Measurements from ENCODE around the gene KCNMB3.
"Not testable (repeated sequence)": the region's sequence is repeated elsewhere in the genome, so short reads cannot be mapped to it uniquely, and the experiment has no call there.

The KCNMB3 gene

GRCh38 chr3:179260949-179261765, 10.2 kb upstream of the KCNMB3 start:
- 0 out of 2 replicates have a peak, but pooled peaks cover 8% of the 10 kb centered on the region for H3K9me3 ChIP-seq (ENCODE audit: low read length)
- peaks cover 9% of the 10 kb centered on the region for H3K36me3 ChIP-seq (ENCODE audit: insufficient read depth, low read length)
- H2AFZ ChIP-seq (ENCODE audit: low read length) = peak overlapping the region; percentile 63
- H3F3A ChIP-seq (ENCODE audit: insufficient read depth, low read length) = no peaks in the 10 kb centered on the region
- no peaks in the 10 kb centered on the region for H3K27me3 ChIP-seq (ENCODE audit: insufficient read depth, low read length)
- H3K4me1 ChIP-seq (ENCODE audit: insufficient read depth, low read length, severe bottlenecking) = peaks cover 63% of the 10 kb centered on the region
- H3K4me3 ChIP-seq (ENCODE audit: low read depth, low read length, poor library complexity, severe bottlenecking) = peak overlapping the region; percentile 72
- TF ChIP-seq, protein P1, sequence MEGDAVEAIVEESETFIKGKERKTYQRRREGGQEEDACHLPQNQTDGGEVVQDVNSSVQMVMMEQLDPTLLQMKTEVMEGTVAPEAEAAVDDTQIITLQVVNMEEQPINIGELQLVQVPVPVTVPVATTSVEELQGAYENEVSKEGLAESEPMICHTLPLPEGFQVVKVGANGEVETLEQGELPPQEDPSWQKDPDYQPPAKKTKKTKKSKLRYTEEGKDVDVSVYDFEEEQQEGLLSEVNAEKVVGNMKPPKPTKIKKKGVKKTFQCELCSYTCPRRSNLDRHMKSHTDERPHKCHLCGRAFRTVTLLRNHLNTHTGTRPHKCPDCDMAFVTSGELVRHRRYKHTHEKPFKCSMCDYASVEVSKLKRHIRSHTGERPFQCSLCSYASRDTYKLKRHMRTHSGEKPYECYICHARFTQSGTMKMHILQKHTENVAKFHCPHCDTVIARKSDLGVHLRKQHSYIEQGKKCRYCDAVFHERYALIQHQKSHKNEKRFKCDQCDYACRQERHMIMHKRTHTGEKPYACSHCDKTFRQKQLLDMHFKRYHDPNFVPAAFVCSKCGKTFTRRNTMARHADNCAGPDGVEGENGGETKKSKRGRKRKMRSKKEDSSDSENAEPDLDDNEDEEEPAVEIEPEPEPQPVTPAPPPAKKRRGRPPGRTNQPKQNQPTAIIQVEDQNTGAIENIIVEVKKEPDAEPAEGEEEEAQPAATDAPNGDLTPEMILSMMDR (IDR thresholded peaks at IDR 0.05; ENCODE audit: low read length) = no peak
- TF ChIP-seq EZH2 (IDR thresholded peaks at IDR 0.05; ENCODE audit: borderline replicate concordance, low read length) = no peak
- H3K9me2 ChIP-seq (ENCODE audit: low read depth, low read length) = no peaks in the 10 kb centered on the region
- 0 out of 2 replicates have a peak, but pooled peaks cover 9% of the 10 kb centered on the region for H3K79me2 ChIP-seq (ENCODE audit: insufficient read depth, low read length)
- H4K20me1 ChIP-seq (ENCODE audit: insufficient read depth, low read length) = no peaks in the 10 kb centered on the region
- peak overlapping the region; percentile 84 for H3K27ac ChIP-seq (ENCODE audit: low read depth, low read length, poor library complexity, severe bottlenecking)
- peak overlapping the region; percentile 83 for H3K9ac ChIP-seq (ENCODE audit: low read length)
- H3K4me2 ChIP-seq (ENCODE audit: low read length) = peak overlapping the region; percentile 81

DNA sequence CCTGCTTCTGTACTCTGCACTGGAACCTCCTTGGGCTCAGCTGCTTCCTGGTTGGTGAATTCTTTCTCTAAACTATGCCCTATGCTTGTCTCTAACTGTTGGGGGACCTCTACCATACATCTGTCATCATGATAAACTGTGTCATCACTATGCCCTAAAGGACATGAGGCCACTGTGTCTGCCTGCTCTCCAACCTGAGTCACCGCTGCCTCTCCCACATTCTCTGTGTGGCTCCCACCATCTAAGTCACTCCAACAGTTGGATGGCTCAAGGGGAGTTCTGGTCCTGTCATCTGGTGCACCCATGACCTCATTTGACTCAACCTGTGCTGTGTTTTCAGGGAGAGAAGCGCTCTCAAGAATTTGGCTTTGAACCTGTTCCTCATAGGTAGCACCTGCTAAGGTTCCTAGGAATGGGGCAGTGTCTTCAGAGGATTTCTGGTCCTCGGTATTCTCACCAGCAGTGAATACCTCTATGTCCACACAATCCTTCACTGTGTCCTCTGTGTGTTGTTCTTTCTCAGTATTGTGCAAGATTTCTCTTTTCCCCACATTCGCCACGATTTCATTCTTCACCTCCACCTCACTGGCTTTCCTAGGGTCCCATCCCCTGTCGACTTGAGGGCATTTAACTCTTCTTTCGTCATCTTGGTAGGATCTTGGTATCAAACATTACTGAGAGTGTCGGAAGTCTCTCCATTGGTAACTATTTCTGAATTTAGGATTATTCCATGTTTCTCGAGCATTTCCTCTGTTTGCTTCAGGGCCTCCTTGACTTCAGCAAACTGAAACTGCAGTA, 9.2 kb upstream of the KCNMB3 start:
- Histone ChIP-seq H3K4me1 (ENCODE audit: insufficient read depth, low read length, severe bottlenecking) (peaks cover 61% of the 10 kb centered on the region), H3K79me2 (ENCODE audit: insufficient read depth, low read length) (0 out of 2 replicates have a peak, but pooled peaks cover 14% of the 10 kb centered on the region), H3K9ac (ENCODE audit: low read length) (peak overlapping the region; percentile 83; the same call in 1 of the 2 replicates), H3K4me2 (ENCODE audit: low read length) (peak overlapping the region; percentile 81), H3K4me3 (ENCODE audit: low read depth, low read length, poor library complexity, severe bottlenecking) (peak overlapping the region; percentile 72), H3K27ac (ENCODE audit: low read depth, low read length, poor library complexity, severe bottlenecking) (peak overlapping the region; percentile 84)
- not testable (repeated sequence) for H3K9me2 ChIP-seq (ENCODE audit: low read depth, low read length); H3K9me3 ChIP-seq (ENCODE audit: low read length); H3K36me3 ChIP-seq (ENCODE audit: insufficient read depth, low read length); H3K27me3 ChIP-seq (ENCODE audit: insufficient read depth, low read length); H3F3A ChIP-seq (ENCODE audit: insufficient read depth, low read length); H2AFZ ChIP-seq (ENCODE audit: low read length); H4K20me1 ChIP-seq (ENCODE audit: insufficient read depth, low read length)

DNA sequence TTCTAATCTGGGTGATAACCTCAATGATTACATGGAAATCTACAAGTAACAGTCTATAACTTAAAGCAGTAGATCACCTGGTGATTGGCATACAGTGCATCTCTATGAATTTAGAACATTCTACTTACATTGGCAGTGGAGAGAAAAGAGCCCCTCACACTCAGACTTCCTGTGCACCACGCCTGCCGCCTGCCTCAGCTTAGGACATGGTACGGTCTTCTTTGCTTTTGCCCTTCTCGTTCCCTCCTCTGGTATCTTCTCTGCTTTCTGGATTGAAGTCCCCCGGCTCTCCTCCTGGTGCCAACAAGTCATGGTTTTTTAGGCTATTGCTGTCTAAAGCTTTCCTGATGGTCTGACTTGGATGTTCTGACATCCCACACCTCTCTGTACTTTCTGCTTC, 7.9 kb upstream of the KCNMB3 start:
- H3K27ac ChIP-seq (ENCODE audit: low read depth, low read length, poor library complexity, severe bottlenecking) = peak overlapping the region; percentile 84
- H3K4me3 ChIP-seq (ENCODE audit: low read depth, low read length, poor library complexity, severe bottlenecking) = peak overlapping the region; percentile 72
- no peak overlapping the region for H2AFZ ChIP-seq (ENCODE audit: low read length)
- peaks cover 13% of the 10 kb centered on the region for H3K36me3 ChIP-seq (ENCODE audit: insufficient read depth, low read length)
- H3K4me1 ChIP-seq (ENCODE audit: insufficient read depth, low read length, severe bottlenecking) = peaks cover 59% of the 10 kb centered on the region
- H3K9me2 ChIP-seq (ENCODE audit: low read depth, low read length) = no peaks in the 10 kb centered on the region
- H3K4me2 ChIP-seq (ENCODE audit: low read length) = peak overlapping the region; percentile 81
- peak overlapping the region; percentile 18; the same call in 1 of the 2 replicates for H3K9ac ChIP-seq (ENCODE audit: low read length)
- no peaks in the 10 kb centered on the region for H4K20me1 ChIP-seq (ENCODE audit: insufficient read depth, low read length)
- no peak for TF ChIP-seq EZH2 (IDR thresholded peaks at IDR 0.05; ENCODE audit: borderline replicate concordance, low read length)
- TF ChIP-seq, protein P1 (IDR thresholded peaks at IDR 0.05; ENCODE audit: low read length) = no peak
- no peaks in the 10 kb centered on the region for H3F3A ChIP-seq (ENCODE audit: insufficient read depth, low read length)
- H3K9me3 ChIP-seq (ENCODE audit: low read length) = 0 out of 2 replicates have a peak, but pooled peaks cover 8% of the 10 kb centered on the region
- 0 out of 2 replicates have a peak, but pooled peaks cover 14% of the 10 kb centered on the region for H3K79me2 ChIP-seq (ENCODE audit: insufficient read depth, low read length)
- no peaks in the 10 kb centered on the region for H3K27me3 ChIP-seq (ENCODE audit: insufficient read depth, low read length)

GRCh38 chr3:179257742-179258141, 6.8 kb upstream of the KCNMB3 start:
- 0 out of 2 replicates have a peak, but pooled peaks cover 14% of the 10 kb centered on the region for H3K79me2 ChIP-seq (ENCODE audit: insufficient read depth, low read length)
- H3K4me3 ChIP-seq (ENCODE audit: low read depth, low read length, poor library complexity, severe bottlenecking) = peak overlapping the region; percentile 72
- H3K27me3 ChIP-seq (ENCODE audit: insufficient read depth, low read length) = not testable (repeated sequence)

More at GRCh38 chr3:179257742-179258141, 6.8 kb upstream of the KCNMB3 start:
- not testable (repeated sequence) for H3K9ac ChIP-seq (ENCODE audit: low read length); H3K9me2 ChIP-seq (ENCODE audit: low read depth, low read length); H3K9me3 ChIP-seq (ENCODE audit: low read length); H3K27ac ChIP-seq (ENCODE audit: low read depth, low read length, poor library complexity, severe bottlenecking); H2AFZ ChIP-seq (ENCODE audit: low read length); H3F3A ChIP-seq (ENCODE audit: insufficient read depth, low read length); H4K20me1 ChIP-seq (ENCODE audit: insufficient read depth, low read length)
- Histone ChIP-seq H3K4me1 (ENCODE audit: insufficient read depth, low read length, severe bottlenecking) (peaks cover 59% of the 10 kb centered on the region), H3K36me3 (ENCODE audit: insufficient read depth, low read length) (peaks cover 13% of the 10 kb centered on the region), H3K4me2 (ENCODE audit: low read length) (peak overlapping the region; percentile 35)
